GM18907 (cell line): ENCODE measurements around the gene C19orf25.
"Not testable (repeated sequence)": the region's sequence is repeated elsewhere in the genome, so short reads cannot be mapped to it uniquely, and the experiment has no call there.

Source experiments
- ATAC-seq: cut with Tn5 transposase; IDR thresholded peaks from one replicate; pipeline ENCODE4 v1.9.1; 2021; ENCODE audit warnings: mild to moderate bottlenecking, moderate library complexity; ENCODE audit not compliant: unreplicated experiment

Gene C19orf25

DNA sequence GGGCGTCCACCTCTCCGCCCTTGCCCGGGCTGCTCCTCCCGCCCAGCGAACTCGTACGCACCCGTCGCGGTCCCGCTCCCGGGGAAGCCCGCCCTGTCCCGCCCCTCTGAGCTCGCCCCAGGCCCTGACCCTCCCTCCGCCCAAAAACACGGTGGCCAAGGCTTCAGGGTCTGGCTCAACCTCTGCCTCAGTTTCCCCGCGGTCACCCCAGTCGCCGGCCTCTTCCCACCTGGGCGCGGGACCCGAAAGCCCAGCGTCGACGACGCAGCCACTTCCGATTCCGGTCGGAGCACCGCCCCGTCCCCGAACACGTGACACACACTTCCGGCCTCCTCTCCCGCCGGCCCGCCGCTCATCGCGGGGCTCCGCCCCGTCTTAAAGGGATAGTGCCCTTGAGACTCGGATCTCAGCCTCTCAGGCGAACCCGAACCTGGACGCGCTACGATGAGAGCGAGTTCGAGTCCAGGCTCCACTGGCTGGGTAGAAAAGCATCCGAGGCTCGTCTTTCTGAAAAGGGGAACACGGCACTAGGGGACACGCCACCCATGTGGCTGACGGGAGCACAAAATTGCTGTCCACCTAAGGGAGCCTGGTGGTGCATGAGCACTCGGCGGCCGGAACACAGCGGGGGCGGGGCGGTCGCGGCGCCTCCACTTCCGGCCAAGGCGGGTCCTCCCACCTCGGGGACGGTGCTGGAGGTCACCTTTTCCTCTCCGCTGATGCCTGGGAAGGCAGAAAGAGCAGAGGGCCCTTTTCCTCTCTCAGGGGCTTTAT lies at the start of gene C19orf25:
Gene C19orf25 (minus strand): TSS at position 282 of the 774 bp plus-strand sequence. CDS start 312 bp downstream, outside the sequence.
- ATAC-seq, result peak; percentile 81

DNA sequence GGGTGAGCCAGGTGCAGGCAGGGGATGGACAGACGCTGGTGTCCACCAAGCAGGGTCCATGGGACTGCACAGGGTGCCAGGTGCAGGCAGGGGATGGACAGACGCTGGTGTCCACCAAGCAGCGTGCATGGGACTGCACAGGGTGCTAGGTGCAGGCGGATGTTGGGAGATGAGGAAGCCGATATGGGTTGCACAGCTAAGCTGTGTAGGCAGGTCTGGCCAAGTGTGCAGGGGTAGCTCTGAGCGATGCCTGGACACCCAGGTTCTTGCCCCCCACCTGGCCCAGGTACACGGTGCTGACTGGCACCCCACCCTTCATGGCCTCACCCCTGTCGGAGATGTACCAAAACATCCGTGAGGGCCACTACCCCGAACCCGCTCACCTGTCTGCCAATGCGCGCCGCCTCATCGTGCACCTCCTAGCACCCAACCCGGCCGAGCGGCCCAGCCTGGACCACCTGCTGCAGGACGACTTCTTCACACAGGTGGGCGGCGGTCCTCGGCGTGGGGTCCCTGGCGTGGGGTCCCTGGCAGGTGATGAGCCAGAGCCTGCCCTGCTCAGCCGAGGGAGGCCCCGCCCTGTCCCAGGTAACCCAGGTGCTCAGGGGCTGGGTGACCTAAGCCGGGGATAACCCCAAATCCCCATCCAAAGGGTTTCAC lies 48.8 kb upstream of the C19orf25 start:
- ATAC-seq, result no peak

DNA sequence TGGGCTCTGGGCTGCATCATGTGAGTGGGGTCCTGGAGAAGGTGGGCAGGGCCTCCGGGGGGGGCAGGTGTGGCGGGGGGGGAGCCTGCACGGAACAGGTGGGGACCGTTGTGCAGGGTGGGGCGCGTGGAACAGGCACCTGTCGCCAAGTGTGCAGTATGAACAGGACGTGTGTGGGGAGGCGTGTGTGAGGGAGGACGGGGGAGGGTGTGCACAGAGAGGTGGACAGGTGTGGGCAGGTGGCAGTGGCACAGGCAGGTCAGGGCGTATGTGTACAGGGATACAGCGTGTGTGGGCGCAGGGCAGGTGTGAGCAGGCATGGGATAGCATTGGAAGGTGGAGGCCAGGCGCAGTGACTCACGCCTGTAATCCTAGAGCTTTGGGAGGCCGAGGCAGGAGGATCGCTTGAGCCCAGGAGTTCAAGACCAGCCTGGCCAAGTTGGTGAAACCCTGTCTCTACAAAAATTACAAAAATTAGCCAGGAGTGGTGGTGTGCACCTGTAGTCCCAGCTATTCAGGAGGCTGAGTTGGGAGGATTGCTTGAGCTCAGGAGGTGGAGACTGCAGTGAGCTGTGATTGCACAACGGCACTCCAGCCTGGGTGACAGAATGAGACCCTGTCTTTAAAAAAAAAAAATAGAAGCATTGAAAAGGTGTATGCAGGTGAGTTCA lies 48.1 kb upstream of the C19orf25 start:
- ATAC-seq, result no peak

DNA sequence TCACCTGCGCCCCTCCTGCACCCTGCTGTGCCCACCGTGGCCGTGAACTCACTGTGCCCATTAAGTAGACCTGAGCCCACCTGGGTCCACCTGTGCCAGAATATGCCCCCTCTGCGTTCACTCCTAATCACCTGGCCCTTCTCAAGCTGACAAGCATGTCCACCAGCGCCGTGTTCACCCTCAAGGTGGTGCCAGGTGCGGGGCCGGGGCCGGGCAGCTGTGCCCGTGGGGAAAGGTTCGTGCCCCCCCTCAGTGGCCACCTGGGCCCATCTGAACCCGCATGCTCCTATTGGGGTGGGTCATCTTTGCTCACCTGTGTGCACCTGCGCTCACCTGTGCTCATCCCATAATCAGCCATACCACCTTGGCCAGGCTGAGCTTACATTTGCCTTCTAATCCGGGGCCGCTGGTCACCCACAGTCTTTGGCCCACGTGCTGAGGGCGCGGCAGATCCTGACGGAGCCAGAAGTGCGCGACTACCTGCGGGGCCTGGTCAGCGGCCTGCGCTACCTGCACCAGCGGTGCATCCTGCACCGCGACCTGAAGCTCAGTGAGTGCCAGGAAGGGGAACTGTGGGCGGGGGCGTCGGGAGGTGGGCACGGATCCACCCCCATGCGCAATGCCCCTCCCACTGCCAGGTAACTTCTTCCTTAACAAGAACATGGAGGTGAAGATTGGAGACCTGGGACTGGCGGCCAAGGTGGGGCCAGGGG lies 47.2 kb upstream of the C19orf25 start:
- ATAC-seq, result no peak

DNA sequence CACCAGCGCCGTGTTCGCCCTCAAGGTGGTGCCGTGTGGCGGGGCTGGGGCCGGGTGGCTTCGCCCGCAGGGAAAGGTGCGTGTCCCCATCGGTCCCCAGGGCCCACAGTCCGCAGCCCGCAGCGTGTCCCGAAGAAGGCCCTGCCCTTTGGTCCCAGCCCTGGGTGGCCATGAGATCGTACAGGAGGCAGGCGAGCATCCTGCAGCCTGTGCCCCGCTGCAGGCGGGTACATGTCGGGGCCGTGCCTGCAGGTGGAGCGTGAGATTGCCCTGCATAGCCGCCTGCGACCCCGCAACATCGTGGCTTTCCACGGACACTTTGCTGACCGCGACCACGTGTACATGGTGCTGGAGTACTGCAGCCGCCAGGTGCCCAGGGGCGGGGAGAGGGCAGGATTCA lies 46.3 kb upstream of the C19orf25 start:
- no peak for ATAC-seq

DNA sequence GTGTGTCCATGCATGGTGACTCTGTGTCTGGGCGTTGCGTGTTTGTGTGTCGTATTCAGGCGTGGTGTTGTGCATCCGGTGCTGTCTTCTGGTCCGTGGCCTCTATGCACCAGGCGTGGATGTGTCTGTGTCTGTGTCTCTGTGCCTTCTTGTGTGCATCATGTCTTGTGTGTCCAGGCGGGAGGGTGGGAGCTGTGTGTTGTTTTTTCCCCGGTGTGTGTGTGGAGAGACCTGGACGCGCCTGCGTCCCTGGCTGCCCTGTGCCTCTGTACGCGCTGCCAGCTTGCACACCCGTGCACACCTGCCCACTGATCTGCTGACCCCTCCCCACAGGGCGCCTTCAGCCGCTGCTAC lies 45.9 kb upstream of the C19orf25 start:
- no peak for ATAC-seq

DNA sequence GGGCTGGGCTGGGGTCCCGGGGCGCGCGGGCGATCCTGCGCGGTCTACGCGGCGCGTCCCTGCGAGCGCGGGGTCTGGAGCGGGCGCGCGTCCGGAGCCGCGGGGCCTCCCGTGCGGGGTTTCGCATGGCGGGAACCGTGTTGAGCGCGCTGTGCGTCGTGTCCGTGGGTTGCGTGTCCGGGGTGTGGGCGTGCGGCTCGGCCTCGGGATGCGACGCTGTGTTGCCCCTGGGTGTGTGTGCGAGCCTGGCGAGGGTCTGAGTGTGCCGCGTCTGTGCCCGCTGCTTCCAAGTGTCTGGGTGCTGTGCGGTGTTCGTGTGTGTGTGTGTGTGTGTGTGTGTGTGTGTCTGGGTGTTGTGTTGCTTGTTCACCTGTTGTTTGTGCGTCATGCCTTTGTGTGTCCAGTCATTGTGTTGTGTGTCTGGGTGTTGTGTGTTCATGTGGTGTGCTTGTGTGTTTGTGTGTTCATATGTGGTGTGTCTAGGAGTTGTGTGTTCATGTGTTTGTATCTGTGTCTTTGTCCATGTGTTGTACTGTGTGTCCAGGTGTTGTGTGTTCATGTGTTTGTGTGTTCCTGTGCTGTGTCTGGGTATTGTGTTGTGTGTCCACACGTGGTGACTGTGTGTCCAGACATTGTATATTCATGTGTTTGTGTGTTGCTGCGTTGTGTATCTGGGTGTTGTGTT lies 45.4 kb upstream of the C19orf25 start:
- ATAC-seq, result no peak

DNA sequence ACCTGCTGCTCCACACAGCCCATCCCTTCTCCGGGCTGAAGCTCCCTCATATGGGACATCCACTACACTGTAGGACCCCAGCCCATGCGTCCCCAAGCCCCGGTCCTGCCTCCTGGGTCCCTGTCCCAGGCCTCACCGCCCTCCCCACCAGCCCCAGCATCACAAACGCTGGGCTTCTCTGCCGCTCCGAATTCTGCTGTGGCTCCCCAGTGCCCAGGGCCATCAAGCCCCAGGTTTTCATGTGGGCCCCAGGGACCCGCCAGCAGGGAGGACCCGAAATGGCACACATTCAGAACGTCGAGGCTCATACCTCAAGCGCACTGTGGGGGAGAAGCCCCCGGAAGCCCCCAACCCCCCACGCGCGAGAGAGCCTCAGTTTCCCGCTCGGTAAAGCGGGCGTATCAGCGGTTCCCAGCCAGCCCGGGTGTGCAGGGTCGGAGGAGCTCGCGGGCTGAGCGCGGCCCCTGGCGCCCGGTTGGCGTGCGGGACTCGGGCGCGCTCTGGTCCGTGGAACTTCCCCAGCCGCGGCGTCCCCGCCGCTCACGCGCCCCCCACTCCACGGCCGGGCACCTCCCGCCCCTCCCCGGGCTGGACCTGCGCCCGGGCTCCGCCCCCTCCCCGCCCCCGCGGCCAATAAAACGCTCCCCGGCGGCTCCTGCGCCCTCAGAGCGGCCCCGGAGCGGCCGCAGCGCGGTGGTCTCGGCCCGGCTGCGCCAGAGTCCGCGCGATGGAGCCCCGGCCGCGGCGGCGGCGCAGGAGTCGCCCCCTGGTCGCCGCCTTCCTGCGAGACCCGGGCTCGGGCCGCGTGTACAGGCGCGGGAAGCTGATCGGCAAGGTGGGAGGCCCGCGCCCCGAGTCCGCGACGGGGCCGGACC lies 44.6 kb upstream of the C19orf25 start, which contains the start of gene PLK5:
Gene PLK5 (plus strand): TSS at position 666 of the 875 bp plus-strand sequence. CDS start 2,920 bp downstream, outside the sequence.
- no peak for ATAC-seq

DNA sequence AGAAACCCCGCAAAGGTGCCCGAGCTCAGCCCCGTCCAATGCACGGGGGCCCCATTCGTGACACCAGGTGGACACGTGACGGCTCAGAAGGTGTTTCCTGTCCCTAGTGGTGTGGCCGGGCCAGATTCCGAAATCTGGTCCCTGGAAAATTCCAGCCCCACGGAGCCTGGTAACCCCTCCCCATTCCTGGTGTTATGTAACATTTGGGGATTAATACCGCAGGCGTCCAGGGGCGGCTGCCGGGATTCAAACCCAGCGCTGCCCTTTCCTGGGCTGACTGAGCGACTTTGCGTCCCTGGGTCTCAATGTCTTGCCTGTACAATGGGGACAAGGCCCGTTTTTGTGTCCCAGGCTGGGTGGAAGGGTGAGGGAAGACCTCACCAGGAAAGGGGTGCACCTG lies 43.8 kb upstream of the C19orf25 start:
- no peak for ATAC-seq

DNA sequence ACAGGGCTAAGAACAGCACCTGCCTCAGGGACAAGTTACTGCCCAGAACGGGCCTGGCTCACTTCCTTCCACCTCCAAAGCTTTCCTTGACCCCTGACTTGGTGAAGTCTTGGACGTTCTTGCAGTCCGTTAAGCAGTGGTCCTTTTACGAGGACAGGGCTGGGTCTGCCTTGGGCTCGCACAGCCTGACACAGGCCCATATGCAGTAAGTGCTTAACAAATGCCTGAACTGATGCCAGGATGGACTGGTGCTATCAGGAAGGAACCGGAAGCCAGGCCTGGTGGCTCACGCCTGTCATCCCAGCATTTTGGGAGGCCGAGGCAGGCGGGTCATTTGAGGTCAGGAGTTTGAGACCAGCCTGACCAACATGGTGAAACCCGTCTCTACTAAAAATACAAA lies 43.0 kb upstream of the C19orf25 start:
- ATAC-seq, result no peak

DNA sequence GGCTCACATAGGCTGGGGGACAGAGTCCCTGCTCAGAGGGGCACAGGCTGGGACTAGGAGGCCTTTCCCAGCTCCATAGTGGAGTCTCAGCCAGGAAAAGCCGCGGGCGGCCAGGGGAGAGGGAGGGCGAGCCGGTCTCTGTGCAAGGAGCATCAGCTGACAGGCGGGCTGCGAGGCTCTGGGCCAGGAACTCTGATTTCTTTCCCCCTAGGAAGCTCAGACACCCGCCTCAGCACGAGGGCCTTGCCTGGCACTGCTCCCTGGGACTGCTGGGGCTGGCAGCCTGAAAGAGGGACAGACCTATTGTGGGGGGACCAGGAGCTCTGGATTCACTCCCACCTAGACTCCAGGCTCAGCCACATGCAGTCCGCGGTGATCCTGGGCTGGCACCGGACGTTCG lies 42.6 kb upstream of the C19orf25 start:
- ATAC-seq, result no peak

DNA sequence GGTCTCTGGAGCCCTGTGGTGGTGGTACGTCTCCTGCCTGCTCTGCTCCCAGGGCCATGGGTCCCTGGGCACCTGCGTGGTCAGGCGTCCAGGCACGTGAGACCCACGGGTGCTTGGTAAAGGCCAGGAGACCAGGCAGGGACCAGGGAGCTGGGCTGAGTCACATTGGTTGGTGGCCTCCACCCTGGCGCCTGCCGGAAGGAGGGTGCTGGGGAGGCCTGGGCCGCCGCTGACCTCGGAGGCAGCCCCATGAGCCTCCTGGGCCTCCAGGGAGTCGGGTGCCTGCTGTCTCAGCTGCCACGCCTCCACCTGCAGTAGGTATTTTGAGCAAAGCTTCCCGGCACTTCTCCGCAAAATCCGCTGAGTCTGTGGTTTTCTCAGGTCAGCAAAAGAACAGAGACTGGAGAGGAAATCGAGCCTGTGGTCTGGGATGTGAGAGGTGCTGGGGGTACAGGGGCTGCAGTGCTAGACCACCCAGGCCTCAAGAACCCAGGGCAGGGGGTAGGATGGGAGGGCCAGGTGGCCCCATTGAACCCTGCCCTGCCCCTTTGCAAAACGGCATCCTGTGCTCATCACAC lies 41.3 kb upstream of the C19orf25 start:
- ATAC-seq, result no peak

DNA sequence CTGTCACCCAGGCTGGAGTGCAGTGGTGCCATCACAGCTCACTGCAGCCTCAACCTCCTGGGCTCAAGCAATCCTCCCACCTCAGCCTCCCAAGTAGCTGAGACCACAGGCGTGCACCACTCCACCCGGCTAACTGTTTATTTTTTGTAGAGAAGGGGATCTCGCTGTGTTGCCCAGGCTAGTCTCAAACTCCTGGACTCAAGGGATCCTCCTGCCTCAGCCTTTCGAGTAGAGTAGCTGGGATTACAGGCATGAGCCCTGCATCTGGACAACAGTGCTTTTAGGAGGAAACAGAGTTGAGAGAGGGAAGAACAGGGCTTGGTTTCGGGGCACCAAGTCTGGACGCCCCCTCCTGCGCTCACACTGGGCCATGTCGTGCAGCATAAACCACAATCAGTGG lies 40.8 kb upstream of the C19orf25 start:
- not testable (repeated sequence) for ATAC-seq

DNA sequence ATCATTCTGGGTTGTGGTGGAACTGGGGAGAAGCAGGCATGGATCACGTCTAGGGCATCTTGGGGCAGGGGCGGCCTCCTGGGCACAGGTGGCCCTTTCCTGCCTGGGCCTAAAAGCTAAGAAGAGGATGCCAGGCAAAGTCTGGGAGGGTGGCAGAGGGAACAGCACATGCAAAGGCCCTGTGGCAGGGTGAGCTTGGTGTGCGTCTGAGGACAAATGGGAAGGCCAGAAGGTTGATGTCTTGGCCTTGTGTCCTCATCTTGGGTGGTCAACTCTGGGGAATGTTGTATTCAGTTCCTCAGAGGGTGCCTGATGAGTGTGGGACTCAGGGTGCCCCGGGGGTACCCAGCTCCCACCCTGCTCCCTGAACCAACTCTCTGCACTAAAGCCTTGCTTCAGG lies 39.5 kb upstream of the C19orf25 start:
- ATAC-seq, result no peak

DNA sequence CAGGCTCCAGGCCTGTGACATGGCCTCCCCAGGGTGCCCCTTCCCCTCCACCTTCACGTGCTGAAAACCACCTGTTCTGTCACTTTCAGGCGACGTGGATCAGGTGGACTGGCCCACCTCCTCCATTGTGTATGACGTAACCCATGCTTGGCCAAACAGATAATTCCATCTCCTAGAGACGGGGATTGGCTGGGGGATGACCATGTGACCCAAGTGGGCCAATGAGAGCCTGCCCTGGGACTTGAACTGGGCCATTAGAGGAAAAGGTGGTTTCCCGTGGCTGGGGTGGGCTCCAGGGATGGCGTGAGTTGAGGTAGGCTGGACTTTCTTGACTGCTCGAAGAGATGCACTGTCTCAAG lies 37.4 kb upstream of the C19orf25 start:
- ATAC-seq, result no peak

DNA sequence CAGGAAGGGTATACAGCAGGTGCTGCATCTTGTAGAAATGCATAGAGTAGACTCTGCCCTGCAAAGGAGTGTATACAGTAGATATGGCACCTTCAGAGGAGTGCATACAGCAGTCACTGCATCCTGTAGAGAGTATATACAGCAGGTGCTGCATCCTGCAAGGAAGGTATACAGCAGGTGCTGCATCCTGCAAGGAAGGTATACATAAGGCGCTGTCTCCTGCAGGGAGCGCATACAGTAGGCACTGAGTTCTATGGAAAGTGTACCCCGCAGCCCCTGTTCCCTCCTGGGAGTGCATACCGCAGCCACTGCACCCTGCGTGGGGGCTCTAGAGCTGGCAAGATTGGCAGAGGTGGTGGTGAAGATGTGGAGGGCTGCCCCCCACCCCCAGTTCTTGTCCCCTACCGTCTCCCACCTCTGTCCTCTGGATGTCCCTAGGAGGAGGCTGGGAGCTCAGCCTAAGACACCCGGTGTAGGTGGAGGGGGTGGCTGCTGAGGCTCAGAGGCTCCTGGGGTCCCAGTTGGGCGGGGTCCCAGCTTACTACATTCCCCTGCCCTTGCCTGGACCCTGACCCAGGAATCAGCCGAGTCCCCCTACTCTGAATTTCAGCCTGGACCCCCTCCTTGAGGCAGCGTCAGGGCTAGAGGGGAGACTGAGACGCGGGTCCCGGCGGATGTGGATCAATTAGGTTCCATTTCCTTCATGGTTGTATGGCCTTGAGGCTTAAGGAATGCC lies 36.1 kb upstream of the C19orf25 start:
- no peak for ATAC-seq

DNA sequence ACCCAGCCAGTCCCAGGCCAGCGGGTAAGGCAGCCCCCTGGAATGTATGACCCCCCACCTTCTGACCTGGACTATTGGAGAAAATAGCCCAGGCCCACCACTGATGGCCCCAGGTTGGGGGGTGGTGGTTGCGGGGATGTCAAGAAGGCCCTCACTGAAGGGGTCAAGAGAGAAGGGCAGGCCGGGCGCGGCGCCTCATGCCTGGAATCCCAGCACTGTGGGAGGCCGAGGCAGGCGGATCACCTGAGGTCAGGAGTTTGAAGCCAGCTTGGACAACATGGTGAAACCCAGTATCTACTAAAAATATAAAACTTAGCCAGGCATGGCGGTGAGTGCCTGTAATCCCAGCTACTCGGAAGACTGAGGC lies 35.3 kb upstream of the C19orf25 start:
- no peak for ATAC-seq

DNA sequence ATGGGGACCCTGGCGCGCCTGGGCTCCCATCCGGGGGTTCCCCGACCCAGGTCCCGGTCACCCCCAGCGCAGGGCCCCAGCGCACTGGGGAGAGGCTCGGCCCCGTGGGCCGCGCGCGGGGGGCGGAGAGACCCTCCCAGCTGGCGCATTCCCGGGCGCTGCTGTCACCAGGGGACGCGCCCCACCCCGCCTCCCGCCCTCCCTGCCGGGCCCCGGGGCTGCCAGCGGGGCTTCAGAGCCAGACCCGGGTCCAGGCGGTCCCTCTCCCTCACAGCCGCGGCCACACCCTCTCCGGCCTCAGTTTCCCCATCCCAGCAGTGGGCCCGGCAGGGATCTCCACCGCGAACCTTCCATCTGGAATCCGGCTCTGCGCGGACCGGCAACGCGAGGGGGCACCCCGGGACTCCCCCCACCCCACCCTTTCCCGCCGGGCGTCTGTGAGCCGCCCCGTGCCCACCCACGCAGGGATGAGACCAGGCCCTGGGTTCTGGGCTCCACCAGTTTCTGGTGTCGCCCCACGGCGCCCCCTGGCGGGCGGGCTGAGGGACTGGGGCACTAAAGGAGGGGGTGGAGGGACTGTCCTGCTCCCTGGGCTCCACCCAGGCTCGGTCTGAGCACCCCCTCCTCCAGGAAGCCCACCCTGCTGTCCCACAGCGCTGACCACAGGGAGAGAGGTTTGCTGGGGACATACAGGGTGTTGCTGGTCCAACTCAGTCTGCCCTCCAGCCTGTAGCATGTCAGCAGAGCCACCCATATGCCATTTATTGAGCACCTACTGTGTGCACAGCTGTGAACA lies 34.7 kb upstream of the C19orf25 start:
- no peak for ATAC-seq
